OCI-LY1 (cell line): Measurements from ENCODE around the gene AFDN.

Source experiments
- H2AFZ ChIP-seq: fragments of 200-600 bp; sonication (generic), shearing (Covaris generic); 2 replicates; pipeline ENCODE4 v1.6.0; 2014; ENCODE audit warnings: antibody characterized with exemption, mild to moderate bottlenecking, low read length
- H3F3A ChIP-seq: fragments of 200-600 bp; sonication (generic), shearing (Covaris generic); 2 replicates; pipeline ENCODE4 v1.6.0; 2014; ENCODE audit warnings: mild to moderate bottlenecking, antibody characterized with exemption, low read length, moderate library complexity; ENCODE audit not compliant: insufficient read depth
- H3K27ac ChIP-seq: fragments of 200-600 bp; sonication (generic); 2 replicates; pipeline ENCODE4 v1.5.1; 2014; ENCODE audit warnings: low read length, mixed run types, mild to moderate bottlenecking, low read depth; ENCODE audit not compliant: poor library complexity, severe bottlenecking
- H3K27me3 ChIP-seq: fragments of 200-600 bp; sonication (generic); 2 replicates; pipeline ENCODE4 v1.6.0; 2014; ENCODE audit warnings: antibody characterized with exemption, mild to moderate bottlenecking, low read length, moderate library complexity; ENCODE audit not compliant: insufficient read depth
- H3K36me3 ChIP-seq: fragments of 200-600 bp; sonication (generic); 2 replicates; pipeline ENCODE4 v1.6.1; 2014; ENCODE audit warnings: mild to moderate bottlenecking, antibody characterized with exemption, low read length, moderate library complexity, mixed read lengths; ENCODE audit not compliant: insufficient read depth
- H3K4me1 ChIP-seq: fragments of 200-600 bp; sonication (generic); 2 replicates; pipeline ENCODE4 v1.5.1; 2014; ENCODE audit warnings: mild to moderate bottlenecking, low read length, moderate library complexity; ENCODE audit not compliant: insufficient read depth, severe bottlenecking
- H3K4me2 ChIP-seq: fragments of 200-600 bp; sonication (generic), shearing (Covaris generic); 2 replicates; pipeline ENCODE4 v1.6.1; 2014; ENCODE audit warnings: low read length
- H3K4me3 ChIP-seq: fragments of 200-600 bp; sonication (generic); 2 replicates; pipeline ENCODE4 v1.5.1; 2014; ENCODE audit warnings: low read length, low read depth, mild to moderate bottlenecking, mixed read lengths; ENCODE audit not compliant: poor library complexity, severe bottlenecking
- H3K79me2 ChIP-seq: fragments of 200-600 bp; shearing (Covaris generic); 2 replicates; pipeline ENCODE4 v1.6.1; 2016; ENCODE audit warnings: mixed run types, low read length, mixed read lengths; ENCODE audit not compliant: insufficient read depth
- H3K9ac ChIP-seq: fragments of 200-600 bp; sonication (generic), shearing (Covaris generic); 2 replicates; pipeline ENCODE4 v1.6.1; 2014; ENCODE audit warnings: mild to moderate bottlenecking, low read length, mixed read lengths
- H3K9me2 ChIP-seq: fragments of 200-600 bp; sonication (generic), shearing (Covaris generic); 2 replicates; pipeline ENCODE4 v1.6.1; 2014; ENCODE audit warnings: low read depth, mild to moderate bottlenecking, low read length, mixed read lengths
- H3K9me3 ChIP-seq: fragments of 200-600 bp; shearing (Covaris generic); 2 replicates; pipeline ENCODE4 v1.6.1; 2014; ENCODE audit warnings: low read length, mixed read lengths
- H4K20me1 ChIP-seq: fragments of 200-600 bp; sonication (generic), shearing (Covaris generic); 2 replicates; pipeline ENCODE4 v1.6.0; 2016; ENCODE audit warnings: mild to moderate bottlenecking, low read length; ENCODE audit not compliant: insufficient read depth
- EZH2 ChIP-seq: fragments of 200-600 bp; sonication (generic), shearing (Covaris generic); IDR thresholded peaks from 2 replicates; pipeline ENCODE4 v1.8.0; 2017; ENCODE audit warnings: borderline replicate concordance, mixed run types, mild to moderate bottlenecking, antibody characterized with exemption, low read length, moderate library complexity, mixed read lengths
- TF ChIP-seq, protein P1 (sequence below): fragments of 200-600 bp; sonication (generic), shearing (Covaris generic); IDR thresholded peaks from 2 replicates; pipeline ENCODE4 v1.5.1; 2017; ENCODE audit warnings: mild to moderate bottlenecking, antibody characterized with exemption, low read length, moderate library complexity, mixed read lengths

Gene AFDN

DNA sequence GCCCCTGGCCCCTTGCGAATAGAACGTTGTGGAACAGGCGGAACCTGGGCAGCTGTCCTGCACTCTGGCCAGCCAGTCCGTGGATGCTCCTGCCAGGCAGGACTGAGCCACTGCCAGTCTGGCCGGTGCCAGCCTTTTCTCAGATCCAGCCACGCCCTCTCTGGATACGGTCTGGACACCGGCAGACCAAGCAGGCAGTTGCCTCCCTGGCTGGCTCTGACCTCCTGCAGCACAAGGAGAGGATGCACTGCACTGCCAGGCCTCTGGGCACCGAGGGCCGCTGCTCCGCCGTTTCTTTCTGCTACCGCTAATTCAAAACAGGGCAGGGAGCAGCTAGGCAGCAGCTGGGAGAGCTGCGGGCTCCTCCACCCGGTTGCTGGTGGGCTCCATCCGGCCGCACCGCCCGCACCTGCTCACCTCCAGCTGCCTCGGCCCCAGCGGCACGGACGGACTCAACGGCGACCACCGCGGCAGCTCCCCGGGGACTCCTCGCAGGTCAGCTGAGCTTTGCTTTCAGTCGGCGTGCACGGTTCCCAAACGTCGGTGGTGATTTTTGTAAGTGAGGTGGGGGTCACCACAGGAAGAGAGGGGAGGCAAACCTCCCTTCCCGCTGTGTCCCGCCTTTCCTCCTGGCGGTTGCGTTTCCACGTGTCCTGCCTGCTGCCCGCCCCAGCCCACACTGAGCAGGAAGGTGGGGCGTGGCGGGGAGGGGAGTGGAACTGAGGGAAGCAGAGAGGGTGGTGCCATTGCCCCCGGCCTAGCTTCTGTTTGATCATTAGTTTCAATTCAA lies 30.3 kb upstream of the AFDN start:
- Histone ChIP-seq H3K79me2 (no peaks in the 10 kb centered on the region), H3K9me3 (no peaks in the 10 kb centered on the region), H3K9me2 (no peaks in the 10 kb centered on the region), H3K4me1 (no peaks in the 10 kb centered on the region), H2AFZ (no peak overlapping the region), H3K36me3 (no peaks in the 10 kb centered on the region), H3K4me3 (no peak overlapping the region), H4K20me1 (no peaks in the 10 kb centered on the region), H3K4me2 (no peak overlapping the region), H3K27me3 (no peaks in the 10 kb centered on the region), H3K9ac (no peak overlapping the region), H3K27ac (no peak overlapping the region), H3F3A (no peaks in the 10 kb centered on the region)
- TF ChIP-seq, protein P1, sequence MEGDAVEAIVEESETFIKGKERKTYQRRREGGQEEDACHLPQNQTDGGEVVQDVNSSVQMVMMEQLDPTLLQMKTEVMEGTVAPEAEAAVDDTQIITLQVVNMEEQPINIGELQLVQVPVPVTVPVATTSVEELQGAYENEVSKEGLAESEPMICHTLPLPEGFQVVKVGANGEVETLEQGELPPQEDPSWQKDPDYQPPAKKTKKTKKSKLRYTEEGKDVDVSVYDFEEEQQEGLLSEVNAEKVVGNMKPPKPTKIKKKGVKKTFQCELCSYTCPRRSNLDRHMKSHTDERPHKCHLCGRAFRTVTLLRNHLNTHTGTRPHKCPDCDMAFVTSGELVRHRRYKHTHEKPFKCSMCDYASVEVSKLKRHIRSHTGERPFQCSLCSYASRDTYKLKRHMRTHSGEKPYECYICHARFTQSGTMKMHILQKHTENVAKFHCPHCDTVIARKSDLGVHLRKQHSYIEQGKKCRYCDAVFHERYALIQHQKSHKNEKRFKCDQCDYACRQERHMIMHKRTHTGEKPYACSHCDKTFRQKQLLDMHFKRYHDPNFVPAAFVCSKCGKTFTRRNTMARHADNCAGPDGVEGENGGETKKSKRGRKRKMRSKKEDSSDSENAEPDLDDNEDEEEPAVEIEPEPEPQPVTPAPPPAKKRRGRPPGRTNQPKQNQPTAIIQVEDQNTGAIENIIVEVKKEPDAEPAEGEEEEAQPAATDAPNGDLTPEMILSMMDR, result no peak
- no peak for TF ChIP-seq EZH2

DNA sequence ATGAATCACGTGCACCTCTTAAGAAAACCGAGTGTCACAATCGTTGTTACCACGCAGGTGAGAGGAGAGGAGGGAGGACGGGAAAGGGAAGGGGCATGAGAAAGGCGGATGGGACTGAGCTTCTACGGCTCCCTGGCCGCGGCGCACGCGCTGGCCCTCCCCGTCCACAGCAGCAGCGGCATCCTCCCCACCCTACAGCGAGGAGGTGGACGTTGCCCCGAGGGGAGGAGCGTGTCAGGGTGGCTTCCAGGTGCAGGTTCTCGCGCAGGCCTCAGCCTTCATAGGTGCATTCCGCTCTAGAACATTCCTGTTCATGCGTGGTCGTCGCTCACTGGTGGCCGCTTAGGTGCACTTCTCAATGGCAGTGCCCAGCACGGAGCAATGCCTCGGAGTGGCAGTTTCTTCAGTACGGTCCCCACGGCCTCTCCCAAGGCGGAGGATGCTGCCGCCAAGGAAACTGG lies 29.7 kb upstream of the AFDN start:
- no peak overlapping the region for H3K4me2 ChIP-seq
- H3K79me2 ChIP-seq, result no peaks in the 10 kb centered on the region
- H3F3A ChIP-seq, result no peaks in the 10 kb centered on the region
- no peak overlapping the region for H3K4me3 ChIP-seq
- H3K9ac ChIP-seq, result no peak overlapping the region
- no peaks in the 10 kb centered on the region for H3K9me3 ChIP-seq
- no peaks in the 10 kb centered on the region for H3K27me3 ChIP-seq
- no peaks in the 10 kb centered on the region for H3K36me3 ChIP-seq
- H3K27ac ChIP-seq, result no peak overlapping the region
- H3K4me1 ChIP-seq, result no peaks in the 10 kb centered on the region
- no peak for TF ChIP-seq EZH2
- TF ChIP-seq, protein P1, result no peak
- H3K9me2 ChIP-seq, result no peaks in the 10 kb centered on the region
- H2AFZ ChIP-seq, result no peak overlapping the region
- H4K20me1 ChIP-seq, result no peaks in the 10 kb centered on the region

DNA sequence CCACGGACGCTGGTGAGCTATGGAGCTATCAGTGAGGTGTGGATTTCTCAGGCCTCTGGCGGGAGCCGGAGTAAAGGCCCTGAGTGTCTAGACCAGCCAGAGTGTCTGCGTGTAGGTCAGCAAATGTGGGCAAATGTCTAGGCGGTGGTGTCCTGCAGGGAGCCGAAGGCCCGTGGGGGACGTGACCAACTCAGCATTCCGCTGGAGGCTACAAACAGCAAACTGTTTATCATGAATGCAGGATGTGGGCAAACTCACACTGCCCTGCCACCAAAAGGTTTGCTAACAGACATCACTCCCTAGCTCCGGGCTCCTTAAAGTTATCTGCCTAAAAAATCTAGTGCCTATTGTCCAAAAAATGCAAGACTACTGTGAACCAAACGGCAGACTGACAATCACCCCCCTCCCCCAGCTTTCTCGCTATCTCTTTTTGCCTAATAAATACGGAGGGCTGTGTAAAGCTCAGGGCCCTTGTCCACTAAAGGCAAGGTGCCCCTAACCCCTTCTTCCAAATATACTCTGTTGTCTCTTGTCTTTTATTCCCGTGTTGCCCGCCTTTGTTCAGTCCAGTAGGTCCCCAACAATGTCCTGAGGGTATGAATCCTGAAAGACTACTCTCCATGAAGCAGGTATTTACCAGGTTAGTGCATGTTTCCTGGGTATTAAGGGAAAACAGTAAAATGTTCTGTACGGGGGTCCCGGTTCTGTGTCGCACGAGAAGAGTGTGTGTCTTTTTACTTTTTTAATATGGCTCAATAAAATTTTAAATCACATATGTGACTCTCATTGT lies 29.0 kb upstream of the AFDN start:
- no peak overlapping the region for H3K4me2 ChIP-seq
- no peaks in the 10 kb centered on the region for H3K36me3 ChIP-seq
- H4K20me1 ChIP-seq, result no peaks in the 10 kb centered on the region
- TF ChIP-seq, protein P1, result no peak
- TF ChIP-seq EZH2, result no peak
- no peaks in the 10 kb centered on the region for H3K27me3 ChIP-seq
- no peaks in the 10 kb centered on the region for H3K9me2 ChIP-seq
- H3F3A ChIP-seq, result no peaks in the 10 kb centered on the region
- H2AFZ ChIP-seq, result no peak overlapping the region
- no peaks in the 10 kb centered on the region for H3K4me1 ChIP-seq
- H3K27ac ChIP-seq, result no peak overlapping the region
- H3K4me3 ChIP-seq, result no peak overlapping the region
- no peak overlapping the region for H3K9ac ChIP-seq
- no peaks in the 10 kb centered on the region for H3K79me2 ChIP-seq
- H3K9me3 ChIP-seq, result no peaks in the 10 kb centered on the region
